Vagina (tissue), 2 donors: ENCODE results near the gene VPS11. TPM values are rescaled to one million over a fixed set of nuclear protein-coding genes. Genes with fewer than 3 reads are reported as not detected.

Source experiments
- DNase-seq, 2 donors: peaks; one replicate each; pipeline ENCODE4 v3.0.0-alpha.2; 2017; ENCODE audit errors: extremely low spot score in 2 of 2
- H3K27ac ChIP-seq: fragments of 200-600 bp; sonication (generic); one replicate; pipeline ENCODE4 v1.5.1; 2019
- H3K27me3 ChIP-seq: fragments of 200-600 bp; sonication (generic); one replicate; pipeline ENCODE4 v1.5.1; 2019
- H3K36me3 ChIP-seq, 2 donors: fragments of 200-600 bp; sonication (generic); one replicate each; pipeline ENCODE4 v1.5.1; 2017 to 2019
- H3K4me1 ChIP-seq: fragments of 200-600 bp; sonication (generic); one replicate; pipeline ENCODE4 v1.5.1; 2019
- H3K4me3 ChIP-seq, 2 donors: fragments of 200-600 bp; sonication (generic); 1 replicate in 1 of 2; 2 replicates in 1 of 2; pipeline ENCODE4 v1.5.1; 2016 to 2019
- H3K9me3 ChIP-seq: fragments of 200-600 bp; sonication (generic); one replicate; pipeline ENCODE4 v1.5.1; 2019
- CTCF ChIP-seq, 3 experiments: fragments of 450-650 bp in 2 of 3; fragments of 200-600 bp in 1 of 3; sonication (generic) in 1 of 3; IDR thresholded peaks; one replicate each; pipeline ENCODE4 v1.5.1; 2017 to 2019; ENCODE audit warnings: antibody characterized with exemption in 3 of 3, mild to moderate bottlenecking in 2 of 3, moderate library complexity in 2 of 3
- POLR2A ChIP-seq, 2 donors: fragments of 450-650 bp; IDR thresholded peaks; one replicate each; pipeline ENCODE4 v1.6.1; 2017; ENCODE audit warnings: antibody characterized with exemption in 2 of 2, mild to moderate bottlenecking in 2 of 2, moderate library complexity in 2 of 2
- POLR2AphosphoS5 ChIP-seq, 2 donors: sonication (generic); formaldehyde crosslinking; IDR thresholded peaks; one replicate each; pipeline ENCODE4 v1.9.0; 2017; ENCODE audit warnings: antibody characterized with exemption in 2 of 2, mild to moderate bottlenecking in 2 of 2, low read depth in 1 of 2; ENCODE audit not compliant: insufficient read depth in 1 of 2
- intact Hi-C: fragments of 100-400 bp; cut with DNase I; formaldehyde crosslinking; loops from one replicate; pipeline ENCODE4 v1.15.1; 2023
- total RNA-seq: library from RNA; depleted of rRNA; stranded (reverse); fragments of >200 nt; gene quantifications from one replicate; pipeline ENCODE4 v1.2.3, GENCODE V29; 2016

VPS11 gene
- total RNA-seq, 1 donor from 2014 or later, result 56.0 TPM

- H3K27ac ChIP-seq, result peak overlapping the region; percentile 95
- peaks cover 34% of the 10 kb centered on the region for H3K4me1 ChIP-seq
- TF ChIP-seq POLR2A (IDR thresholded peaks at IDR 0.05), result peak in 1 of 2 donors; percentile 99
- peak in 1 of 3 experiments; percentile 13 for TF ChIP-seq CTCF (IDR thresholded peaks at IDR 0.05)
- peak; percentile 96 to 100 for TF ChIP-seq POLR2AphosphoS5 (IDR thresholded peaks at IDR 0.05; ENCODE audit: insufficient read depth in 1 of 2, low read depth in 1 of 2)
- peak; percentile 99 to 100 for DNase-seq
- H3K36me3 ChIP-seq, result peaks cover 0 to 21% of the 10 kb centered on the region in 2 donors
- H3K9me3 ChIP-seq, result no peaks in the 10 kb centered on the region
- no peaks in the 10 kb centered on the region for H3K27me3 ChIP-seq
- peak overlapping the region; percentile 59 to 92 for H3K4me3 ChIP-seq
- intact Hi-C loops, result loop anchor here (10.0 kb wide), 1 partner anchor 110 kb away; the partner anchor contains the start of gene CBL
Measured at GRCh38 chr11:119095066-119095880, 27.7 kb downstream of the VPS11 start.

- no peak for DNase-seq
- peaks cover 39% of the 10 kb centered on the region for H3K4me1 ChIP-seq
- no peak overlapping the region for H3K4me3 ChIP-seq
- no peak for TF ChIP-seq POLR2A (IDR thresholded peaks at IDR 0.05)
- TF ChIP-seq POLR2AphosphoS5 (IDR thresholded peaks at IDR 0.05; ENCODE audit: insufficient read depth in 1 of 2, low read depth in 1 of 2), result no peak
- no peak for TF ChIP-seq CTCF (IDR thresholded peaks at IDR 0.05)
- H3K27me3 ChIP-seq, result no peaks in the 10 kb centered on the region
- H3K36me3 ChIP-seq, result peaks cover 0 to 21% of the 10 kb centered on the region in 2 donors
- no peak overlapping the region for H3K27ac ChIP-seq
- intact Hi-C loops, result loop anchor here (10.0 kb wide), 2 partner anchors 105 to 235 kb away; partner anchors contain the start of genes CBL and RNF26
- no peaks in the 10 kb centered on the region for H3K9me3 ChIP-seq
Measured at GRCh38 chr11:119099711-119100110, 32.1 kb downstream of the VPS11 start.

GRCh38 chr11:119100246-119100970 is 32.8 kb downstream of the VPS11 start:
- DNase-seq, result no peak
- Histone ChIP-seq H3K27ac (no peak overlapping the region), H3K36me3 (peaks cover 0 to 21% of the 10 kb centered on the region in 2 donors), H3K9me3 (no peaks in the 10 kb centered on the region), H3K4me1 (peaks cover 39% of the 10 kb centered on the region), H3K4me3 (peak overlapping the region; percentile 71 to 96), H3K27me3 (no peaks in the 10 kb centered on the region)
- TF ChIP-seq POLR2A (IDR thresholded peaks at IDR 0.05) (no peak), POLR2AphosphoS5 (IDR thresholded peaks at IDR 0.05; ENCODE audit: insufficient read depth in 1 of 2, low read depth in 1 of 2) (no peak), CTCF (IDR thresholded peaks at IDR 0.05) (no peak)
- intact Hi-C loops, result loop anchor here (10.0 kb wide), 1 partner anchor 234 kb away; the partner anchor contains the start of gene RNF26

GRCh38 chr11:119100994-119101758 is 33.6 kb downstream of the VPS11 start:
- no peaks in the 10 kb centered on the region for H3K27me3 ChIP-seq
- peaks cover 35% of the 10 kb centered on the region for H3K4me1 ChIP-seq
- peak overlapping the region; percentile 71 to 96 for H3K4me3 ChIP-seq
- TF ChIP-seq CTCF (IDR thresholded peaks at IDR 0.05) (no peak), POLR2A (IDR thresholded peaks at IDR 0.05) (no peak), POLR2AphosphoS5 (IDR thresholded peaks at IDR 0.05; ENCODE audit: insufficient read depth in 1 of 2, low read depth in 1 of 2) (no peak)
- peaks cover 0 to 21% of the 10 kb centered on the region in 2 donors for H3K36me3 ChIP-seq
- intact Hi-C loops, result loop anchor here (10.0 kb wide), 1 partner anchor 234 kb away; the partner anchor contains the start of gene RNF26
- H3K27ac ChIP-seq, result peak overlapping the region; percentile 86
- DNase-seq, result no peak
- H3K9me3 ChIP-seq, result no peaks in the 10 kb centered on the region
